H54 (cell line): ENCODE data around the gene KRTAP10-1.

Experiments
- DNase-seq: peaks from one replicate; pipeline ENCODE4 v3.0.0; 2011; ENCODE audit warnings: low spot score, mixed read lengths; ENCODE audit not compliant: insufficient read length
- FAIRE-seq: peaks from 3 replicates; lab custom pipeline; 2011; peaks lifted over from hg19 to GRCh38; lab: Jason Lieb, UNC
- POLR2A ChIP-seq: IDR thresholded peaks from 2 replicates; pipeline ENCODE4 v1.6.1; 2011; ENCODE audit warnings: low read depth, mild to moderate bottlenecking, low read length

Gene KRTAP10-1

DNA sequence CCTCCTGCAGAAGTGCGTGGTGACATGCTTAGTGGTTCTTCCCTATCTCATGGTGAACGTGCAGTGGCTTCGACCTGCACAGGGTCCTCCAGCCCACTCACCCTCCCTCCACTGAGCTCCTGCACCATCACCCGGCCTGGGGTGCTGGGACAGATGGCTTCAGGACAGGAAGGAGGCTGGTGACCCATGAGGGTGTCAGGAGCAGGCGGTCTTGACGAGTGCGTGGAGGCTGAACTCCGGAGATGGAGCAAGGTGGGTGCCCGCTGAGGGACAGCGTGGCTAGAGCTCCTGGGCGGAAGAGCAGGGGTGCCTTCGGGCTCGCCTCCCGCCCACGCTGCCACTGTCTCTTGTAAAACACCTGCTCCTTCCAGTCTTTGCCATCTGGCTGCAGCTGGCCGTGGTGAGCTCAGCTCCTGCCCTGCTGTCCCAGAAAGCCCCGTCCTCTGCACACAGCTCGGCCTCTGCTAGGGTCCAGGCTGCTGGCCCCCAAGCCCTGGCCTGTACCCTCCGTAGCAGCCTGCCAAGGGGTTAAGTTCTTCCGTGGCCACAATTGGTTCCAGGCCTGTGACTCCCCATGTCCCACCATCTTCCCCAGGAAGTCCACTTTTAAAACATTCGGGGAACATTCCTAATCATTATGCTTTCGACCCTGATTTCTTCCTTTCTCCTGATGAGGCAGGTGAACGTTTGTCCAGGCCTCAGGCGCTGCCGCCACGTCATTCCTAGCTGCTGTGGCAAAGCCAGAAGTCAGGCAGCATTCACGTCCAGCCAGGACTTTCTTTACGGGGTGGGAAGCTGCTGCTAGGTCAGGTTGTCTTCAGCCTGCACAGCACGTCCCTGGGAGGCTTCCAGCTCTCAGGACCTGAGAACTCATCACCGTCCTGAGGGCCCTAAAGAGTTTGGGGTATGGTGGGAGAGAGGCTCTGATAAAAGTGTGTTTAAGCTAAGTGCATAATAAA is 8.1 kb downstream of the KRTAP10-1 start:
- FAIRE-seq = no peak
- no peak for DNase-seq
- TF ChIP-seq POLR2A = no peak

DNA sequence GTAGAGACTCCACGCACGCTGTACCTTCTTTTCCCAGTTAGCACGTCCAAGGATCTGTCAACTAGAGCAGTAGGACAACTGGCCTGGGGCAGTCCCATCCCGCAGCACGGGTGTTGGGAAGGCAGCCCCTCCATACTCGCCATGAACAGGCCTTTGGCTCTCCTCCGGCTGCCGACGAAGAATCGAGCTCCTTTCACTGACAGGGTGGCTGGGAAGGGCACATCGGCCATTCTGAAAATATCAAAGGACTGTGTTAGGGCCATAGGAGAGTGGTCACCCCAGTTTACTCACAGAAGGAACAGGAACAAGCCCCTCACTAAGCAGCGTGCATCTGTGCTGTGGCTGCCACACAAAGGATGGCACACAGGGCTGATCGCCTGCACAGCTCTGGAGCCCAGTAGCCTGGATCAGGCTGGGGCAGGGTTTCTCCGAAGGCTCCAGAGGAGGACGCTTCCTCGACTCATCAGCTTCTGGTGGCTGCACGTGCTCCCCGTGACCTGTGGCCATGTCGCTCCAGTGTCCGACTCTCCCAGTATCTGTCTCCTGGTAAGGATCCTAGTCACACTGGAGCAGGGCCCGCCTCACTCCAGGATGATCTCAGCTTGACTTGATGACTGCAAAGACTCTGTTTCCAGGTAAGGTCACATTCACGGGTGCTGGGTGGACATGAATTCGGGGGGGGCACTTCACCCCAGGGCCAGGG is 8.9 kb downstream of the KRTAP10-1 start:
- no peak for TF ChIP-seq POLR2A
- FAIRE-seq (no peak), DNase-seq (no peak)

DNA sequence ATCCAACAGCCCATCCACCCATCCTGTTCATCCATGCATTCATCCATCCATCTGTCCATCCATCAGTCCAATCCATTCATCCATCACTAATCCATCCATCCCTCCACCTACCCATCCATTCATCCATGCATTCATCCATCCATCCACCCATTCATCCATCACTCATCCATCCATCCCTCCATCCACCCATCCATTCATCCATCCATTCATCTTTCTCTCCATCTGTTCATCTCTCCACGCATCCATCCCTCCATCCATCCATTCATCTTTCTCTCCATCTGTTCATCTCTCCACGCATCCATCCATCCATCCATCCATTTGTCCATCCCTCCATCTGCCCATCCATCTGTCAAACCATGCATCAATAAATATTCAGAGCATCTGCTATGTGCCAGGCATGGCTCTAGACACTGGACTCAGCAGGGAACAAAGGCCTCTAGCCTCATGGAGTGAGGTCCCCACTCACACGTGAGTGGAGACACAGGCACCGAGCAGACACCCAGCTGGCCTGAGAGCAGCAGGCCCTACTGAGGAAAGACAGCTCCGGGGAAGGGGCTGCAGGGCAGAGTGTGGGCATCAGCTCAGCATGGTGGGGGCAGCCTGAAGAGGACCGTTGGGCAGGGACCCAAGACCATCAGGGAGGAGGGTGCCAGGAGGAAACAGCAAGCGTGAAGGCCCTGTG is 9.6 kb downstream of the KRTAP10-1 start:
- no peak for TF ChIP-seq POLR2A
- FAIRE-seq (no peak), DNase-seq (no peak)

DNA sequence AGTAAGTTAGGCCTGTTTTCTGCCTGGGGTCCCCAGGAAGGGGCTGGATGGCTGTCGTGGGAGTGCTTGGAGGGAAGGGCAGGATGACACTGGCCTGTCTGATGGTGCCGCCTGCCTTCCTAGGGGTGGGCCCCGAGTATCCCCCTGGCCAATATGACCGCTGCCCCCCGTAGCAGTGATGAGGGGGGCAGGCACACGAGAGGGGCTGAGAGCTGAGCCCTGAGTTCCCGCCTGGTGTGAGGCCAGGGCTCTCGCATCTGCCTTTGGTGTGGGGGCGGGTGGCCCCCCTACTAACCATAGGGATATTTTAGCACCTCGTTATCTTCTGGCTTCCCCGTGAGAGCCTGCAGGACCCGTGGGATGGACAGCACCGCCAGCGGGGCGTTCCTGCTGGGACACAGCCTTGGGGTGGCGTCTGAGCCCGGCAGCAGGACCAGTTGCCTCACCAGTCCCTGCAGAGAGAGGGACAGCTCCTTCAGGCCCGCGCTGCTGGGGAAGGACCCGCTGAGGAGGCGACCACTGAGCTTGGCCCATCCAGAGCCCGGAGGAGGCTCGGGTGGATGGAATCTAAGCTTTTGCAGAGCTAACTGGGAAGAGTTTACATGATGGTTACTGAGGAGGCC is 10.4 kb downstream of the KRTAP10-1 start:
- no peak for FAIRE-seq
- TF ChIP-seq POLR2A = no peak
- DNase-seq = no peak

DNA sequence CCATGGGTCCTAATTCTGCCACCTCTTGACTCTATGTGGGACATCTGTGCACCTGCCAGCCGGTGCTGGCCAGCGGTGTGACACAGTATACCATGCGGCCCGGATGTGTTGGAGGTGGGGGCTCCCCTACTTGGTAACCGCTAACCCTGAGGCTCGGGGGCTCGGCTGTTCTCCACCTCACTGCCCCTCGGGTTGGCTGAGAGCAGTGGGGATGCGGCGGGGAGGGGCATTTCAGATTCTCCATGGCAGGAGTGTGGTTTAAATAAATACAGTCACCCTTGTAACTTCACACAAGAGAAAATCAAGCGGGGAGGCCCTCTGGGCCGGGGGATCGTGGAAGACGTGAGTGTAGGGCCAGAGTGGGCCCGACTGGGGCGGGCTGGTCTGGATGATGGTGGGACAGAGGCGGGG is 11.0 kb downstream of the KRTAP10-1 start:
- no peak for TF ChIP-seq POLR2A
- FAIRE-seq (no peak), DNase-seq (no peak)

DNA sequence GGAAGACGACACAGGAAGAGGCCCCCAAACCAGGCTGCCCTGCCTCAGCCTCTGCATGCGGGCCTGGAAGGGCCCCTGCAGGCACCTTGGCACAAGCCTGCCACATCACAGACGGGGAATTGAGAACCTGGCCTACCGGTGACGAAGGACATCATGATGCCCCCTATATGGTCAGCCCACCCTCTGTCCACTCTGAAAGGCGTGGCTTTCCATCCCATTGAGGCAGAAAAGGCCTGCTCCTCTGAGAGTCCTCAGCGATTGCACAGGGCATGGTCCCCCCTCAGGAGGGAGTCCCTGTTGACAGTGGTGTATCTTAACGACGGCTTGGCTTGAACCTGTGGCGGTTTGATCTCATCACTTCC is 11.4 kb downstream of the KRTAP10-1 start:
- DNase-seq (no peak), FAIRE-seq (no peak)

DNA sequence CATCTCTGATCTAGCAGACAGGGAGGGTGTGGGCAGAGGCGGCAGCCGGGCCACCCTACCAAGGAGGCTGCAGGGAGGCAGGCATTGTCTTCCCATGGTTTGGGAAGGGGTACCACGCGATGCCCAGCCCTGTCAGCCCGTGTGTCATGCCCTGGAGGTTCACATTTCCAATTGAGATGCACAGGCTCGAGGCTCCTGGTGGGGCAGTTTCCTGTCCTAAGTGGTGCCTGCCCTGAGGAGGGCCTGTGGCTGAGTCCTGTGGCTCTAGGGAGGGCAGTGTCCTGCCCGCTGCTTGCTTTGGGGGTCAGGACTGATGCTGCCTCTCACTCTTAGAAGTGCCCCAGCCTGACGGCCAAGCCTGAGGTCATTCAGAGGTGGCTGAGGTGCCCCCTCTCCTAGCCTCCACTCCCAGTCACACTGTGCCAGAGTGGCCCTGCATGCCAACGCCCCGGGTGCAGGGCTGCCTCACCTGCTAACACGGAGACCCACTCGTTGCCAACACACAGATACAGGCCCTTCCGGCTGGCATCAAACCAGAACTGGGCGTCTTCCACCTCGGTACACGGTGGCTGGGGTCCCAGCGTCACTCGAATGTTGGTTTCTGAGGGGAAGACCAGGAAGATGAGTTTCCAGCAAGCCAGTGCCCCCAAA is 11.9 kb downstream of the KRTAP10-1 start:
- no peak for TF ChIP-seq POLR2A
- DNase-seq = no peak
- no peak for FAIRE-seq

More for the DNA sequence above, 11.4 kb downstream of the KRTAP10-1 start:
- TF ChIP-seq POLR2A = no peak

DNA sequence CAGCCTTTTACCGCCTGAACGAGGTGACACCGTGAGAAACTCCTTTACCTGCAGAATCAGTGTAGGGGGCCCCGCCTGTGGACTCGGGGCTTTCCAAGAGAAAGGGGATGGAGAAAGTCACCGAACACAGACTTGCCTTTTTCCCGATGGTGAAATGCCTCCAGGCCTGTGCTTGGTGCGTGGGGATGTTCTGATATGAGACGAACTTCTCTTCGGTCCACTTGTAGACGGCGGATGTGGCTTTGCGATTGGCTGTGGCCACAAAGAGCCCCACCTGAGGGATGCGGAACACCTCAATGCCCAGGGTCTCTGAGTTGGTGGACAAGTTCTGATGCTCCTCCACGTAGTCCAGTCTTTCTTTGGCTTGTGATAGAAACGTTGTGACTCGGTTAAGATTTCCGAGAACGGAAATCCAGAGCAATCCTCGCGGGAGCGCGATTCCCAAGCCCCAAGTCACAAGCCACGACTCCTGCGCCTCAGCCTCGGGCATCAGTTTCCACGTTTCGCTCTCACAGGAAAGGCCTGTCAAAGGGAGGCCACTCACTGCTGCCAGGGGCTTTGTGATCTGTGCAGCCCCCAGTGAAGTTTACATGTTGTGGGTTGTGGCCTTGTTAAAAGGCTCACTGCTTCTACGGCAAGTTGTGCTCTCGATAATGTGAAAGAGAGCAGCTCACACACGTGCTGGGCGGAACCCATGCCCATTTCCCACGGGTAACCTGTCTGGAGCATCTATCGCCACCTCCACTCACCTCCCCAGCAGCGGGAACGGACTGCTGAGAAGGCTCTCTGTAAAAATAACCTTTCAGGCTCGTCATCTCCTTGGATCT is 12.6 kb downstream of the KRTAP10-1 start:
- DNase-seq (no peak), FAIRE-seq (no peak)
- no peak for TF ChIP-seq POLR2A

DNA sequence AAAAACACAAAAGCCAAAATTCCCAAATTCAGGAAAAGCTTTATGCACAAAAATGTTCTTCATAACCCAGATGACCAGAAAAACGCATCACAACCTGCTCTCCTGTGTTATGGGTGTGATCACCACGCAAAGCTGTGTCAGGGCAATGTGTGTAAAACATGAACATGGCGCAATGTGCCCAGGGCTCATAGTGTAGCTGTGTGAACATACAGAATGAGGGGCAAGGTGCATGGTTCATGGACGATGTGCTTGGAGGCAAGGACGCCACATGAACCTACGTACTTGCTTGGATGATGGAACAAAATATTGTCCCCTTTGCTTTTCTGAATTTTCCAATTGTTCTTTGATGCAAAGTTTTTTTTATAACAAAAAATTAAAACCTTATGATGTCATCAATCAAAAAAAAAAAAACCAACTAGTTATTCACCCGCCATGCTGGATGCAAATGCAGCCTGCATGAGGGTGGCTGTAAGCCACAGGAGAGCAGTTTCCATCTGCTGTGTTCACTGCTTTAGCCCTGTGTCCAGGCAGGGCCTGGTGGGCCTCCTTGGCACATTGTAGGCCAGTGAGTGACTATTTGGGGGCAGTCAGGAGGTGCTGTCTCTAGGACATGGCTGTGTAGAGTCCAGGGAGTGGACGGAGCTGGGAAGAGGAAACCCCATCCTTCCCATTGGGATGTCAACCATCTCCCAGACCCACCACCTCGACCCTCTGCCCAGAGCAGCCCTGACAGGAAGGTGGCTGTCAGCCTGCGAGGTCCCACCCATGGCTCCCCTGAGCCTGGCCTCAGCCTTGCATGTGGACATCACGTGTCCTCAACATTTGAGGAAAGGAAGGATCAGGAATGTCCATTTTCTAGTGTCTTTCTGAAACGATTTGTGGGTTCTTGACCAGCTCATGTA is 13.6 kb downstream of the KRTAP10-1 start:
- TF ChIP-seq POLR2A = no peak
- DNase-seq (no peak), FAIRE-seq (no peak)

DNA sequence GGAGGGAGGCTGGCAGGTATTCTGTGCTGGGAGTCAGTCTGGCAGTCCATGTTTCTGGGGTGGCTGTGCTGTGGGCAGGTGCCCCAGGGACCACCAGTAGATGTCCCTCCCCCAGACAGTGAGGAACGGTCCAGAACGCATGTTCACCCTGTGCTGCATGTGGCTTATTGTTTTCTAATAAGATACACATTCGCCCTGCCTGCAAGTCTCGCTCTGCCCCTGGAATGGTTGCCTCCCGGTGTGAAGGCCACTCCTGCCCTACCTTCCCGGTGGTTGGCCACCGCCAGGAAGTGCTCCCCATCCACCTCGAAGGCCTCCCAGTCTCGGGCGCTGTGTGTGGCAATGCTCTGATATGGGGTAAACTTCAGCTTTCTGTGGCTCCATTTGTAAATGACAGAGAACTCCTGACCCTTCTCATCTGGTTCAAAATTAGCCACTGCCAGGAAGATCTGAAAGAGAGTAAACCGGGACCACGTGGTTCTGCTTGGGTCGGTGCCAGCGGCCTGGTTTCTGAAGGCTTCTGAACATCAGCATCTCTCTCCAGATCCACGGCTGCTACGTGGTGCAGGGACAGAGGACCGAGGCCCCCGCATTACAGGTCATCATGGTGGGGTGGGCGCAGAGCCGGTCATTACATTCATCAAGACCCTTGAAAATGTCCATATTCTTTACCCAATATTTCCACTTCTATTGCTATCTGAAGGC is 14.5 kb downstream of the KRTAP10-1 start:
- no peak for TF ChIP-seq POLR2A
- FAIRE-seq (no peak), DNase-seq (no peak)
